NOMO-1 treated with dmso at 0.1 percent for 144 hours (cell line): ENCODE data around the gene CIITA.
"Not testable (repeated sequence)": the region's sequence is repeated elsewhere in the genome, so short reads cannot be mapped to it uniquely, and the experiment has no call there.

Source experiments
- DNase-seq: peaks from one replicate; lab custom pipeline; 2025; ENCODE audit not compliant: unreplicated experiment; lab: John Stamatoyannopoulos, UW

The CIITA gene

DNA sequence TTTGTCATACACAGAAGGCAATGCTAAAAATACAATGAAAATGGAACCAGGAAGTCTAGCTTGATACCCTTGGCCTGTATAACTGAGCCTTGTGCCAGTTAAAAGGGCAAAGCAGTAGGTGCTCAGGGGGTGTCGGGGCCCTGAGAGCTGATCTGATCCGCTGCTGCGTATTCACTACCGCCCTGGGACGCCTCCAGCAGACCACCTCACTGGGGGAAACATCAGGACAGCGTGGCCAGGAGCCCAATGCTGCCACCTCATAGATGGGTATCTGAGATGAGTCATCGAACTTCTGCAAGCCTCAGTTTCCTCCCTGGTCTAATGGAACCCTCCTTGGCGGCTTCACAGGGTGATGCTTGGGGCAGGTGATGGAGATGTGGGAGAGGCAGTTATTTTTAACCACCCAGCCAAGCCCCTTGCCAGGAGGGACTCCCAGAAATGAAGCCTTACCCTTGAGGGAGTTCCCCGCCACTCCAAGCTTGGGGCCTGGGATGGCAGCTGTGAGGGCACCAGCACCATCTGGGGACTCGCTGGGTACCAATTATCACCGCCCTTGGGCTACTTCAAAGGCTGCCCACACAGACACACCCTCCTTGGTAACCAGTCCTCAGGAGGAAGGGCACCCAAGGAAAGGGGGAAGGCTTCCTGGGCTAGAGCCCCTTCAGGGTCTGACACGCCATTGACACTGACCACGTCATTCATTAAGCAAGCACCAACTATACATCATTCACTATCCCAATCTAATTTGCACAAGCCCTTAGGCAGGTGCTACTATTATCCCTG is 57.5 kb downstream of the CIITA start:
- no peak for DNase-seq

DNA sequence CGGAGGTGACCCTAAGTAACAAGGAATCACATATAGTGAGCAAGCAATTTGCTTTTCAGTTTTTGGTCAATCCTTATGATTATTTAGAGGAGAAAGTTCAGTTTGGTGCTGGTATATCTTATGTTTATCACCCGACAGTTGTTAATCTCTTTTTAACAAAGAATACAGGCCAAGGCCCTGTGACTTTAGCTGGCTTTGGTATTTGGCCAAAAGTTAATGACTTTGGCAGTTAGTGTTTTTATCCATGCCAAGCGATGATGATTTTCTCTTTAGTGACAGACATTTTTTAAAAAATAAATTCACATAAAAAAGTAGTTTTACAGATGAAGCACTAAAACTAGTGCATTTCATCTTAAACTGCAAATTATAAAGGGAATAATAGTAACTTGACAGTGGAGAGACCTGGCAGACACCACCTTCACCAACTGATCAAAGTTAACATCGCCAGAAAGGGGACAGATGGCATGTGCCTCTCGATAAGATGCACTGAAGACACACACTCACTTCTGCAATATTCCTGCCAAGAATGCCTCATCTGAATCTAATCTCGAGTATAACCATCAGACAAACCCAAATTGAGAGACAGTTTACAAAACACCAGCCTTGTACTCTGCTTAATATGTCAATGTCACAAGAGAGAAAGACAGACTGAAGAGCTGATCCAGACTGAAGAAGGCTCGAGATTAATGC is 58.4 kb downstream of the CIITA start:
- DNase-seq: no peak

DNA sequence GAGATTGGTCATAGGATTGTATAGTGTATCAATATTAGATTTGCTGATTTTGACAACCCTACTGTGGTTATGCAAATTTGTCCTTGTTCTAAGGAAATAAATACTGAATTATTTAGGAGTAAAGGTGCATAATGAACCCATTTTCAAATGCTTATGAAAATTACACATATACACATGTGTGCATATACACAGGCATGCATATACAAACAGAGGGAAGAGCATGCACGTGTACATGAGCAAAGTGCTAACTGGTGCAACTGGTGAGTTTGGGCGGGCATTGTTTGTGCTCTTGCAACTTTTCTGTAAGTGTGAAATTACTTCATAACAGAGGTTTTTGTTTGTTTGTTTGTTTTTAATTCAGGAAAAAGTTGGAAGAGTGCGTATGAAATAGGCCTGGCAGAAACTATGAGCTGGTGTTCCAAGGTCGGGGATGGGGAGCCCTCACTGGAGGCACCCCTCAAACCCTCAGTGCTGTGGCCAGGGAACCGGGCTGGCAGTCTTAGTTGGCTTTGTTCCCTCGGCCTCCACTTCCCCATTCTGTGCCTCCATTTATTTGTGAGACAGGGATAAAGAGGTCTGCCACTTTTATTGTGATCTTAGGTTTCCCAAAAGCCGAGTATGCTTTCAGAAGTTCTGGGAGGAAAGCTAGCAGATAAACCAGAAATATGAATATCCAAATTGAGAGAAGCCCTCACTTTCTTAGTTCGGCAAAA is 59.4 kb downstream of the CIITA start:
- no peak for DNase-seq

DNA sequence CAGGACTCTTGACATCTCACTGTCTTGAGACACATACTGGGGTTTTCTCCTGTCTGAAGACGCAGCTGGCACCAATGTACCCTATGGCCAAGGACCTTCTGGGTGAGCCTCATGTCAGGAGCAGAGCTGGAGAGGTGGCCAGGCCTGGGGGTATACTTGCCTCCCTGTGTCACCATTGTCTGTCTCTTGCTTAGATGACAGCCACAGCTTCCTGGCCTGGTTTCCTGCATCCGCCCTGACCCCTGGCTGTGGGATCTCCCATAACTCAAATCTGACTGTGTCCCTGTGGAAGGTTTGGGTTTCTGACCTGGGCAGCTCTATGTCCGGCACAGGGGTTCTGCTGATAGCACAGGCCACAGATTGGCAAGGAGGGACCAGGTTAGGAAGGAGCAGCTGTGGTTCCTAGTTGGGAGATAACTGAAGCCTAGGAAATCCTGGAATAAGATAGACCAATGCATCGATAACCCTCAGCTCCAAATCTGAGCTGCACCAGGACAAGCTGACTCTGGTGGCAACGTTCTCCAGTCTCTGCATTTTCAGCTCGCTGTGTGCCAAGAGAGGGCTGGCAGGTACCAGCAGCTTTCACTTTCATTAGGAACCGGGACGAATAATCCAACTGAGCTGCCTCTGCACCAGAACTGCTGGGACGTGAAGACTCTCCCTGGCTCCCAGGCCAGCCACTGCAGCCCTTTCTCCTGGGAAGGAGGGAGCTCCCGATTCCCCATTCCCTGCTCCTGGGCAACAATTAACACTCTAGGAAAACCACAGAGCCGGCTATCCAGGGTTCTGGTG is 60.3 kb downstream of the CIITA start:
- no peak for DNase-seq

DNA sequence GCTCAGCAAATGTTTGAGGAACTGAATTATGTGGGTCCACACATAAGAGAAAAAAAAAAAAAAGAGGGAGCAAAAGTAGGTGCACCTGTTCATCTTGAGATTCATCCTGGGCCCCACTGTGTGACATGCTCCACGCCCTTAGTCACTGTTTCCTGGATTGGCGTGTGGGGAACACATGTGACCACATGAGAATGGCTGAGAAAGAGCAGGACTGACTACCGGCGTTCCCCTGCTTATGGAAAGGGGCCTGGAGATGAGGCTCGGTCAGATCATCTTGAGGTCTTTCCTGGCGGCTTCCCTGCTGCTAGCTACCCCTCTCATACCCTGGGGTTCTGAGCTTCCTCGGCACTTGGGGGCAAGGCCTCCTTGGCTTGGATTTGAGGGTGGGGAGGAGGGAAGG is 61.3 kb downstream of the CIITA start:
- no peak for DNase-seq

DNA sequence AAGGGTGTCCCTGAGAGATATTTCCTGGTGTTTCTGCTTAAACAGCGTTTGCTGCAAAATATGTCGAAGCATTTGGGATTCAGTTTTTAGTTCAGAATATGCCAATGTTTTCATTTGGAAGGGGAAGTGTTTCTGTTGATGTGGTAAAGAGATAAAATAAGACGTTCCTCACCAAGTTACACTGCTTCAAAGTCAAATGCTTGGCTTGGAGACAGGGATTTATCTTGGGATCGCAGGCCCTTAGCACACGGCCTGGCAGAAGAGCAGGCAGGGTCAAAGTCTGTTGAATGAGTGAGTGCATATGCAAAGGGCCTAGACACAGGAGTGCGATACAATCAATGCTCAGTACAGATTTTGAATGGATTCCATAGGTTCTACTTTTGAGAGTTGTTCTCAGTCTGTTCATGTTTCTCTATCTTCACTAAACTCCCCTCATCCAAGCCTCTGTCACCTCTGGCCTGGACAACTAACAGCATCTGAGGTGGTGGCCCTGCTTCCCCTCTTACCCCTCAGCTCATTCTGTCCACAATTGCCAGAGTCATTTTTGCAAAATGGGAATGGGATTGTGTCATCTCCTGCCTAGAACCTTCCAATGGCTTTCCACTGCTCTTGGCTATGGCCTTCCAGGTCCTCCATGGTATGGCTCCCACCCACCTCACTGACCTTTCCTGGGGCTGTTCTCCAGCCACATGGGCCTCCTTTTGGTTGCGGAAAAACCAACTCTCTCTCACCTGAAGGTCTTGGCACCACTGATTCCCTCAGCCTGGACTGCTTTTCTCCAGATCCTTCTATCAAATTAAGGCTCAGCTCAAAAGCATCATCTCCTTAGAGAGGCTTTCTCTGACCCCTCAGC is 62.0 kb downstream of the CIITA start:
- DNase-seq: no peak

DNA sequence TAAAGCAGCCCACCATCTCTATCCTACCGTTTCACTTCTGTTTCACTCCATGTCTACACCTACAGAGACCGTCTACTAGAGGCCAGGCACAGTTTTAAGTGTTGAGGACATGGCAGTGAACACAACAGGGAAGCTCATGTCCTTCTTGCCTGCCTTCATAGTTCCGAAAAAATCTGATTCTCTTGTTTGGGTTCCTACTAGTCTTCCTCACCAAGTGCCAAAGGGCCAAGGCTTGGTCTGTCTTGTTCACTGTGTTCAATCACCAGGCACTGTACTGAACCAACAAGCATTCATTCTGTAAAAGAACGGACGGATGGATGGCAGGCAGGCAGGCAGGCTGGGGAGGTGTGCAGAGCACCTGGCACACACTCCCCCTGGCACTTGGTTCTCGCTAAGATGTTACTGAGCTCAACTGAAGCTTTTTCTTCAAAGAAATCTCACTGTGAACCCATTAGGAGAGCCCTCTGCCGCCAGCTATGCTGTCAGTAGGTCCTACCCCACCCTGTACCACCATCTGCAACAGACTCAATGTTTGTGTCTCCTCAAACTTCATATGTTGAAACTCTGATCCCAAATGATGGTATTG is 62.7 kb downstream of the CIITA start:
- DNase-seq: no peak

DNA sequence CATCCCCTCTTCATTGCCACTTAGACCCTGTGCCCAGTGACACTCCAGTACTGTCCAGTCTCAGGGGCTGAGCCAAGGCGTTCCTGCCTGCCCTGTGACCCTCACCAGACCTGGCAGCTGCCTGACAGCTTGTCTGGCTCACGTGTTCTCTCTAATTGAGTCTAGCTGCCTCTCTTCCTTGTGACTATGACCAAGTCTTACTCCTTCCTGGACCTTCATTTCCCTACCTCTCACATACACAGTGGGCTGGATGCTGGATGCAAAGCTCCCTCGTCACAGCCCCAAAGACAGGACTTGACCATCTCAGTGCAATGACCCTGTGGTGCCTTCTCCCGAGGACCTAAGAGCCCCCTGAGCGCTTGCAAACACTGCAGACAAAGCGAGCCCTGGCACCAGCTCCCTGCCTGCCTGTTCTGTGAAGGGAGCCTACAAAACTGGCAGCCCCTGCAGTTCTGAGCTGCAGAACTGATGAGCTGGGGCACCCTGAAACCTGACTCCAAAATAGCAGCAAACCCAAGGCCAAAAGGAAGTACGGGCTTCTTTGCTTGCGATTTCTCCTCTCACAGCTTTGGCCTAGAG is 63.6 kb downstream of the CIITA start:
- DNase-seq: no peak

DNA sequence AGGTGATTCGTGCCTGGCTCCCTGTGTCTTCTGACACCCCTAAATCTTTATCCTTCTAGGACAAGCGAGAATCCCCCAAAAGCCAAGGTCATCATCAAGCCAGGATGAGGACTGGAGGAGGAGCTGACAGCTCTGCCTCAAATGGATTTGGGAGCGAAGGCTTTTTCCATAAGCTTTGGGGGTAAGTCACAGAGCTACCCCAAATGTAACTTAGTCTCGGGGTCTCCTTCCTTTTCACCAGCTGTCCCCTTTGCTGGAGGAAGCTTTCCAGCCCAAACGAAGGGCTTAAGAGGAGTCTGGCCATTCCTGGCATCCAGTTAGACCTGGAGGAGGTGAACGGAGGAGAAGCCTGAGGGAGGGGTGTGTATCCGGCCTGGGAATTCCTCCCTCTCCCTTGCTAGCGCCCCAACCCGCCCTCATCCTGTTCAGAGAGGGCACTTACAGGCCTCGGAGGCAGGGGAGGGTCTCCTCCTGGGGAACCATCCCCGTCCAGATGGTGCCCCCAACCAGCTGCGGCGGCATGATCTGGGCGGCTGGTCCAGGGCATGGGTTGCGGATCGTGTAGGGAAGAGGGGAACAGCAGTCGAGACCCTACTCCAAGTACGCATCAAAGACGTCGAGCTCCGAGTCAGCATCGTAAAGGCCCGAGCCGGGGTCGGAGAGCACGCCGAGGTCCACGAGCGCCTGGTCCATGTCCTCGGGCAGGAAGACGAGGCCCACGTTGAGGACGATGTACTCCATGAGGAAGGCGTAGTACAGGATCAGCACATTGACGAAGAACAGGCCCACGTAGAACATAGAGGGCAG is 64.3 kb downstream of the CIITA start:
- no peak for DNase-seq

DNA sequence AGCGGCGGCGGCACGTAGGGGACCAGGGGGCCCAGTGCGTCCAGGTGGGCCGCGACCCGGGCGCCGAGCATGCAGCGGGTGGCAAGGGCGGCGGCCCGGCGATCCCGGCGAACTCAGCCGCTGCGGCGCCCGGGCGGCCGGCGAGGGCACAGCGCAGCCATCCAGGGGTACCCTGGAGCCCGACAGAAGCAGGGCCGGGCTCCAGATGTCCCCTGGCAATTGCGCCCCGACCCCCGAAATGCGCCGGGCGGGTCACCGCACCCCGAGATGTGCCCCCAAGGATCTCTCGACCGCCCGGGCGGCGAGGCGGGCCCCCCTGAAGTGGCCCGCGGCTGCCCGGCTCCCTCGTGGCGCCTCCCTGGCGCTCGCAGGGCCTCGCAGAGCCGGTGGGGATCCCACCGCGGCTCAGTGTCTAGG is 64.9 kb downstream of the CIITA start:
- not testable (repeated sequence) for DNase-seq

DNA sequence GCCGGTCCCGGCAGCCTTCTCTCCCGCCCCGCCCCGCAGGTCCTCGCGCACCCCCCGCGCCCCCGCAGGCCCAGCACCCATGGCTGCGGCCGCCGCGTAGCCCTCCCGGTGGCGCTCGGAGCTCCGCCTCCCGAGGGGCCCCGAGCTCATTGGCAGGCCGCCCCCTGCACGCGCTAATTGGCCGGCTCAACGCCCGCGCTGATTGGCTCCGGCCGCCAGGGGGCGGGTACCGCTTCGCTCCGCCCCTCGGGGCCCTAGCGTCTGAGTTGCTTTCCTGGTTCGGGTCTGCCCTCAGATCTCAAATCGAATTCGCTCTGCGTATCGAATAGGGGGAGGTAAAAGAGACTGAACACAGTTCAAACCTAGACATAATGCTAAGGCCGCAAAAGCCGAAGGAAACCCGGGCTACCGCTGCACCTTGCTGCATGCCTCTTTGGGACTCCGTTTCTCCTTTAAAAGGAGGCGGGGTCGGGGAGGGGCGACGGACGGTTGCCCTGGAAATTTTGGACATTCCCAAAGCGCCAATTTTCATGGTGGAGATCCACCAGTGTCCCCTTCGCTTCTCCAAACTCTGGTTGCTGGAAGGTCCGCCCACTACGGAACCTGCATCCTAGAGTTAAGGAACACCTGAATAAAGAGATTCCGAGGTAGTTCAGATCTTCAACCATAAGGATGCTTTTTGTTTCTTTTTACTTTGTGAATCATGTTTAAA is 65.5 kb downstream of the CIITA start, which contains the start of gene DEXI:
TSS of gene DEXI (minus strand) at position 117 of the 712 bp plus-strand sequence. CDS start 463 bp downstream, outside the sequence.
- peak; percentile 89 for DNase-seq

DNA sequence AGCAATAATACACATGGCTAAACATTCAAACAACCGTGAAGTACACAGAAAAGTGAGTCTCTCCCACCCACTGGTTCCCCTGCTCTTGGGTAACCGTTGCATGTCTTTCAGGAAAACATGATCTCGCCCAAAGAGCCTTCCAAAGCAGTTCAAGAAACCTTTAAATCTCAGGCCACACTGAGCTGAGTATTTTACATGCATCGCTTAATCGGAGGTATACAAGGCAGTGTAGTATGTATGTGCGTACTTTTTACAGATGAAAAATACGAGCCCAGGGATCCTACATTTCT is 66.0 kb downstream of the CIITA start:
- no peak for DNase-seq

DNA sequence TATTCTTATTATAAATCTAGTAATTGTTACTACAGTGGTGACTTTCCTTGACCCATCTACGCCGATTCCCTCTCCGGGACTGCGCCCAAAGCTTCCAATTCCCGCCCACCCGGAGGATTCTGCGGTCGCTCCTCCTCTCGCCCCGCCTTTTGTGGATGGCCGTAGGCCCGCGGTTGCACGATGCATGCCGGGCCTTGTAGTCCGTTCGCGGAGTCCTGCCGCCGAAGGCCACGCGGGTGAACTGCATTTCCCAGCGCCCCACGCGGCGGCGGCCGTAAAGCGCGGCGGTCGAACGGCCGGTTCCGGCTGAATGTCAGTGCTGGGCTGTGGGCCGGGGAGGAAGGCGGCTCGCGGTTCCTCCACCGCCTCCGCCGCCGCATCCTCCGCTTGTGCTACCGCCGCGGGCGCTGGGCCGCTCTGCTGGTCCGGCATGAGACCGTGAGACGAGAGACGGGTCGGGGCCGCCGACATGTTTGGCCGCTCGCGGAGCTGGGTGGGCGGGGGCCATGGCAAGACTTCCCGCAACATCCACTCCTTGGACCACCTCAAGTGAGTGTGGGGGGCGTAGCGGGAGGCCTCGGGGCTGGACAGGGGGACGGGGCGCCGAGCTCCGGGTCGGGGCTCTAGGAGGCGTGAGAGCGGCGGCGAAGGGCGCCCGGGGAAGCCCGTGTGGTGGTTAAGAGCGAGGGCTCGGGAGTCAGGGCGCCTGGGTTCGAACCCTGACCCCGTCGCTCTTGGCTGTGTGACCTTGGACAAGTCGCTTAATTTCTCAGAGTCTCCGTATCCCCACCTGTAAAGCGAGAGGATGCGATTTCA is 67.5 kb downstream of the CIITA start, which contains the start of gene CLEC16A:
TSS of gene CLEC16A (plus strand) at position 316 of the 816 bp plus-strand sequence. CDS start at position 470, 154 bp downstream.
- DNase-seq: peak; percentile 95

DNA sequence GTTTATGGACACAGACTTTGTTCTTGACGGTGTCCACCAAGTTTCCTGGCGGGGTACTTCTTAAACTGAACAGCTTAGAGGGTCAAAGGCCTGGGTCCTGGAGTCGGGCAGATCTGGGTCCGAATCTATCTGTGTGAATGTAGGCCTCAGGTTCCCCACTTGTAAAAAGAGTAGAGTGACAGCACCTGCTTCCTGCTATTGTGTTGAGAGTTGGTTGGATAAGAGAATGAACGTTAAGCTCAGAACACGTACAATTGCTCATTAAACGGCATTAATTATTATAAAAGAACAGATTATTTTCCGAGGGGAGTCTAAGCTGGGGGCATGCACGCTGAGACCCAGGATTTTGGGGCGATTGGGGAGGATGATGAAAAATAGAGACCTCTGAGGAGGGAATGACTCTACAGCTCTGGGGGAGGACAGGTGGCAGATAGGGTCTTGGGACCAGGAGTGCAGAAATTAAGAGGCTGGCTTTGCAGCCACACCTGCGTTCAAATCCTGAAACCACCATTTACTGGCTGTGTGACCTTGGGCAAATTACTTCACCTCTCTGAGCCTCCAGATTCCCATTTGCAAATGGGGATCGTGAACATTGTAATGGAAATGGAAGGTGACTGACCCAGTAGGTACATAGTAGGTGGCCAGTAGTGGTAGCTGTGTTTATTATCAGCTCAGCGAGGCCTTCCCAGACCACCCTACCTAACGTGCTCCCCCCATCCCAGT is 68.2 kb downstream of the CIITA start:
- DNase-seq: no peak

DNA sequence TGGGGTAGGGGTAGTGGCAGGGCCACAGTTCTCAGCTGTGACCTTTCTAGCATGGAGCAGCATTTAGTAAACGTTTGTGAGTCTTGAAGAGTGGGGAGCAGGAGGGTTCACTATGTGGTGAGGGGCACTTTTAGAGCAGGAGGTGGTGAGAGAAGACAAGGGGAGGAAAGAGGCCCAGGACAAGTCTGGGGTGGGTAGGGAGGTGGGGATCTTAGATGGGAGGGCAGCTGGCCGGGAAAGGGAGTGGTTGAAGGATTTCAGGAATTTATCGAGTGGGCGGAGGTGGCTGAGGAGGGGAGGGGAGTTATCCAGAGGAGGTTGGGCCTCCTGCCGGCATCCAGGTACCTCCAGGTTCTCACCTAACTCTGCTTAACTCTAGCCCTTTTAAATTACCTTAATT is 69.3 kb downstream of the CIITA start:
- no peak for DNase-seq

DNA sequence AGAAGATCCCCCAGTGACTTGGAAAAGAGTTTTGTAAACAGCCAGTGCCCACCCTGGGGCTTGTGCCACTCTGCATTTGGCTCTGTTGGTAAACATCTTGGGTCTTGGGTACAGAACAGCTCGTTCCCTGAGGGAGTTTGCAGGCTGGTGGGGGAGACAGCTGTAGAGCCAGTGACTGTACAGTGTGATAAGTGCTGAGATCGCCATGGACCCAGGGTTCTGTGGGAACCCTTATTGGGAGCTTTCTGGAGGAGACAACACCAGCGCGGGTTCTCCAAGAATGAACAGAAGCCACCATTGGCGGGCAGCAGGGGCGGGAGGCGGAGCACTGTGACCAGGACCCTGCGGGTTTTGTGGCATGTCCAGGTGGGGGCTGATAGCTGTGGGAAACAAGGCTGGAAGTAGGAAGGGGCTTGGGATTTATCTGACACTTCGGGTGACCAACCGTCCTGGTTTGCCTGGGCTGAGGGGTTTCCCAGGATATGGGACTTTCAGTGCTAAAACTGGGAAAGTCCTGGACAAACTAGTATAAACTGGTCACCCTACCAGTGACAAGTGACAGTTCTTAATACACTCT is 70.3 kb downstream of the CIITA start:
- no peak for DNase-seq
